Measurements from ENCODE around the gene PLOD2.
"Not testable (repeated sequence)": the region's sequence is repeated elsewhere in the genome, so short reads cannot be mapped to it uniquely, and the experiment has no call there.

Gene PLOD2

GRCh38 chr3:146136647-146137046, 24.3 kb downstream of the PLOD2 start:
- DNase-seq = no peak

- DNase-seq = no peak
Measured at GRCh38 chr3:146134348-146135117, 26.5 kb downstream of the PLOD2 start.

GRCh38 chr3:146133441-146133840, 27.5 kb downstream of the PLOD2 start:
- no peak for DNase-seq

- no peak for DNase-seq
Measured at GRCh38 chr3:146131616-146132410, 29.2 kb downstream of the PLOD2 start.

GRCh38 chr3:146130881-146131371, 30.1 kb downstream of the PLOD2 start:
- DNase-seq = no peak

GRCh38 chr3:146129750-146130149, 31.2 kb downstream of the PLOD2 start:
- no peak for DNase-seq

- no peak for DNase-seq
Measured at GRCh38 chr3:146128939-146129338, 32.0 kb downstream of the PLOD2 start.

GRCh38 chr3:146128179-146128578, 32.8 kb downstream of the PLOD2 start:
- no peak for DNase-seq

- no peak for DNase-seq
Measured at GRCh38 chr3:146125951-146126350, 35.0 kb downstream of the PLOD2 start.

GRCh38 chr3:146124126-146124801, 36.7 kb downstream of the PLOD2 start:
- DNase-seq = no peak

- no peak for DNase-seq
Measured at GRCh38 chr3:146117406-146118285, 43.3 kb downstream of the PLOD2 start.

GRCh38 chr3:146115619-146116018, 45.4 kb downstream of the PLOD2 start:
- DNase-seq = no peak

- not testable (repeated sequence) for DNase-seq
Measured at GRCh38 chr3:146113804-146114203, 47.2 kb downstream of the PLOD2 start.

GRCh38 chr3:146111337-146111736, 49.6 kb downstream of the PLOD2 start:
- DNase-seq = no peak

GRCh38 chr3:146110161-146110560, 50.8 kb downstream of the PLOD2 start:
- DNase-seq = no peak

- no peak for DNase-seq
Measured at GRCh38 chr3:146106986-146107385, 54.0 kb downstream of the PLOD2 start.

GRCh38 chr3:146104068-146104467, 56.9 kb downstream of the PLOD2 start:
- DNase-seq = no peak

GRCh38 chr3:146102885-146103284, 58.1 kb downstream of the PLOD2 start:
- no peak for DNase-seq

- DNase-seq = no peak
Measured at GRCh38 chr3:146101538-146101937, 59.4 kb downstream of the PLOD2 start.

- DNase-seq = no peak
Measured at GRCh38 chr3:146100825-146101444, 60.0 kb downstream of the PLOD2 start.

GRCh38 chr3:146100180-146100579, 60.8 kb downstream of the PLOD2 start:
- no peak for DNase-seq

- DNase-seq = no peak
Measured at GRCh38 chr3:146099316-146099715, 61.7 kb downstream of the PLOD2 start.
